ENCODE data around the gene ATF4.

ATF4 gene

GRCh38 chr22:39493759-39494158 is 26.6 kb upstream of the ATF4 start:
- Histone ChIP-seq H3K27me3 (ENCODE audit: insufficient read depth, poor library complexity, severe bottlenecking) (no peaks in the 10 kb centered on the region), H3K4me3 (replicated peaks; ENCODE audit: insufficient read depth, low read length) (no peak overlapping the region), H3K27ac (replicated peaks) (no peak overlapping the region)
- DNase-seq (ENCODE audit: low read depth in 1 of 2, low spot score in 1 of 2) = no peak
- TF ChIP-seq REST (IDR thresholded peaks at IDR 0.05; ENCODE audit: insufficient replicate concordance, low read depth) (no peak), SPI1 (IDR thresholded peaks at IDR 0.05; ENCODE audit: borderline replicate concordance, low read depth) (no peak)

- Histone ChIP-seq H3K4me3 (replicated peaks; ENCODE audit: insufficient read depth, low read length) (no peak overlapping the region), H3K27ac (replicated peaks) (peak overlapping the region; percentile 48), H3K27me3 (ENCODE audit: insufficient read depth, poor library complexity, severe bottlenecking) (no peaks in the 10 kb centered on the region)
- DNase-seq (ENCODE audit: low read depth in 1 of 2, low spot score in 1 of 2) = peak; percentile 49 to 72
- TF ChIP-seq REST (IDR thresholded peaks at IDR 0.05; ENCODE audit: insufficient replicate concordance, low read depth) (no peak), CTCF (IDR thresholded peaks at IDR 0.05; ENCODE audit: insufficient read depth, low read length) (no peak), POLR2AphosphoS5 (IDR thresholded peaks at IDR 0.05; ENCODE audit: low read depth) (no peak), SPI1 (IDR thresholded peaks at IDR 0.05; ENCODE audit: borderline replicate concordance, low read depth) (no peak), GABPA (IDR thresholded peaks at IDR 0.05; ENCODE audit: low read depth) (no peak)
Observed at GRCh38 chr22:39494471-39495120, 25.8 kb upstream of the ATF4 start.

GRCh38 chr22:39496131-39496838 is 24.1 kb upstream of the ATF4 start:
- Histone ChIP-seq H3K4me3 (replicated peaks; ENCODE audit: insufficient read depth, low read length) (no peak overlapping the region), H3K27ac (replicated peaks) (peak overlapping the region; percentile 48), H3K27me3 (ENCODE audit: insufficient read depth, poor library complexity, severe bottlenecking) (no peaks in the 10 kb centered on the region)
- DNase-seq (ENCODE audit: low read depth in 1 of 2, low spot score in 1 of 2) = peak; percentile 62 to 89
- TF ChIP-seq GABPA (IDR thresholded peaks at IDR 0.05; ENCODE audit: low read depth) (no peak), POLR2AphosphoS5 (IDR thresholded peaks at IDR 0.05; ENCODE audit: low read depth) (no peak), CTCF (IDR thresholded peaks at IDR 0.05; ENCODE audit: insufficient read depth, low read length) (peak; percentile 93), SPI1 (IDR thresholded peaks at IDR 0.05; ENCODE audit: borderline replicate concordance, low read depth) (no peak; the same call in 1 of the 2 replicates), REST (IDR thresholded peaks at IDR 0.05; ENCODE audit: insufficient replicate concordance, low read depth) (no peak)
